Astrocyte (in vitro differentiated cells and primary cell): ENCODE measurements around the gene RAB3A.

Experiments
- EZH2 ChIP-seq: IDR thresholded peaks from 2 replicates; pipeline ENCODE4 v1.6.1; 2012; ENCODE audit warnings: mild to moderate bottlenecking, low read length, inconsistent platforms; ENCODE audit not compliant: insufficient read depth
- TF ChIP-seq, protein P1 (sequence below): IDR thresholded peaks from 2 replicates; pipeline ENCODE4 v1.5.1; 2011; ENCODE audit warnings: low read depth, mild to moderate bottlenecking, inconsistent platforms, low read length, moderate library complexity; ENCODE audit not compliant: insufficient read depth

DNA sequence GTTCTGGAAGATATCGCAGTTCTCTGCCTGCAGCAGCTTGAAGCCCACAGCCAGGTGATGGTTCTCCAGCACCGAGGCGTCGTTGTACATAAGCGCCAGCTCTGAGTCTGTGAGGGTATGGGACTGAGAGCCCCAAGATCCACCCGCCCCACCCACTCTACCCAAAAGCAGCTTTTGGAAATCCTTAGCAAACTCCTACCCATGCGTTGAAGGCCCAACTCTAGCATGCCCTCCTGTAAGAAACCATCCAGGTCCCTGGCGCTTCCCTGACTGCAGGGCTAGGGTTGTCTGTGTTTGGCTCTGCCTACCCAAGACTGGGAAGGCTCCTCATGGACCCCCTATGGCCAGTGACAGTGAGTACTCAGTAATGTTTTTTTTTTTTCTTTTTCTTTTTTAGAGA, 12.9 kb upstream of the RAB3A start:
- TF ChIP-seq, protein P1, sequence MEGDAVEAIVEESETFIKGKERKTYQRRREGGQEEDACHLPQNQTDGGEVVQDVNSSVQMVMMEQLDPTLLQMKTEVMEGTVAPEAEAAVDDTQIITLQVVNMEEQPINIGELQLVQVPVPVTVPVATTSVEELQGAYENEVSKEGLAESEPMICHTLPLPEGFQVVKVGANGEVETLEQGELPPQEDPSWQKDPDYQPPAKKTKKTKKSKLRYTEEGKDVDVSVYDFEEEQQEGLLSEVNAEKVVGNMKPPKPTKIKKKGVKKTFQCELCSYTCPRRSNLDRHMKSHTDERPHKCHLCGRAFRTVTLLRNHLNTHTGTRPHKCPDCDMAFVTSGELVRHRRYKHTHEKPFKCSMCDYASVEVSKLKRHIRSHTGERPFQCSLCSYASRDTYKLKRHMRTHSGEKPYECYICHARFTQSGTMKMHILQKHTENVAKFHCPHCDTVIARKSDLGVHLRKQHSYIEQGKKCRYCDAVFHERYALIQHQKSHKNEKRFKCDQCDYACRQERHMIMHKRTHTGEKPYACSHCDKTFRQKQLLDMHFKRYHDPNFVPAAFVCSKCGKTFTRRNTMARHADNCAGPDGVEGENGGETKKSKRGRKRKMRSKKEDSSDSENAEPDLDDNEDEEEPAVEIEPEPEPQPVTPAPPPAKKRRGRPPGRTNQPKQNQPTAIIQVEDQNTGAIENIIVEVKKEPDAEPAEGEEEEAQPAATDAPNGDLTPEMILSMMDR = no peak
- no peak for TF ChIP-seq EZH2
